GM12865 (cell line): ENCODE results near the gene TMEM115.
A peak's percentile ranks its signal among the peaks of the same experiment; 100 is the strongest.

Experiments used
- DNase-seq: peaks from one replicate; pipeline ENCODE4 v3.0.0; 2010; ENCODE audit warnings: low read depth
- H3K4me3 ChIP-seq: 2 replicates; pipeline ENCODE4 v1.5.1; 2011; ENCODE audit warnings: mild to moderate bottlenecking, low read depth, low read length, control low read depth
- CTCF ChIP-seq: IDR thresholded peaks from 2 replicates; pipeline ENCODE4 v1.5.1; 2011; ENCODE audit warnings: low read length, control low read depth, low read depth, inconsistent platforms; ENCODE audit not compliant: insufficient read depth; ENCODE audit errors: missing control alignments

Gene TMEM115

DNA sequence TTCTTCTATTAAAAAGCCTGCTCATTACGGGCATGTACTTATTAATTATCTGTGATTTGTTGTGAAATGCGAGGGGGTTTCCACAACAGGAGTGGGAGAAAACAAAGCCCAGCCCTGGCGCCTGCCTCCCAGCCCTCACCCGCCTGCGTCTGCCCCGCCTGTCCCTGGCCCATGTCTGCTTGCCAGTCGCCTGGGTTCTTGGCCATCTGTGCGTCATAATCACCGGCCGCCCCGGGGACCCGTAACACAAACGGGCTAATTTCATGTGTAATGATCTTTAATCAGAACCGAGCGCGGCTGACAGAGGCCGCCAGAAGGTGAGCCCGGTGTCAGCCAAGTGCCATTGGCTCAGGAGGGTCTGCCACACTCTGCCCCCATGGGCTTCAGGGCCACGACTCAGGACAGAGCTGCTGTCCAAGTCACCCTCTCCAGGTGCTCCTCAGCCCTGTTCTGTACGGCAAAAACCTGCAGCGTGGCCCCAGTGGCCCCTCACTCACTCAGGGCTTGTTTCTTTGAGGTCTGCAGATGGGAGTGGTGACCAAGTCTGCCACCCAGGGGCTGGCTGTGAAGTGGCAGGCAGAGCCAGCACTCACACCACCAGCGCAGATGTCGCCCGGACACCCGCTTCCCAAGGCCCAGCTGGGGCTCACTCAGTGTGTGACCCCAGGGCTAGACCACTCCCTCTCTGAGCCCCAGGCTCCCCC, 28.8 kb upstream of the TMEM115 start:
- peak; percentile 16 for DNase-seq
- peak; percentile 24 for TF ChIP-seq CTCF
- no peak overlapping the region for H3K4me3 ChIP-seq

DNA sequence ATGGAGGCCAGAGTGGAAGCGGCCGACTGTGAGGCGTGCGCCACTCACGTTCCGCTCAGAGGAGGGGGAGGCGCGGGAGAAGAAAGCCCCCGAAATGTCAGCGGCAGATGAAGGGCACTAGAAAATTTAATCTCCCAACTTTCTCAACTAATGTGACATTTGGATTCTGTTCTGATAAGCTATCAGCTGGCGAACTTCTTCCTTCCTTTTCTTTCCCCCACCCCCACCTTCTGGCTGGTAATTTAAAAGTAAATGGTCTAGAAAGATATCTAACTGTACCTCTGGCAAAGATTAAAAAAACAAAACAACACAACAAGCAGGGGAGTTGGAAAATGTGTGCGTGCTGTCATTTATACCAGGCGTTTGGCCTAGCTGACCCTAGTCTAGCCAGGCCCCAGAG, 26.4 kb upstream of the TMEM115 start:
- H3K4me3 ChIP-seq = no peak overlapping the region
- no peak for TF ChIP-seq CTCF
- DNase-seq = no peak

DNA sequence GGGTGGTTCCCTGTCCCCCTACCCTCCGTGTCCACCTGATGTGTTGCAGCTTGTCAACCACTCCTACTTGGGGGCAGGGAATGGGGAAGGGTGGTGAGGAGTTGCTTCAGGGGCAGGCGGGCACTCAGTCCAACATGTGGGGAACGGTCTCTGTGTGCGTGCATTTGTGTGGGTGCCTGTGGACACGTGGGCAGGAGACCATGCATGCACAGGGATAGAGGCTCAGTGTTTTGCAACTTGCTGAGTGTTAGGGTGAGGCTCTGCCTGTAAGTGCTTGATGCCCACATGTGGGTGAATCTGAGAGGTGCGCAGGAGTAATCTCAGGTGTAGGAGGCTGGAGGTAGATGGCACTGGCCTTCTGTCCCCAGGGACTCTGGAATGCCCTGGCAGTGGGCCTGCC, 24.4 kb upstream of the TMEM115 start:
- H3K4me3 ChIP-seq = no peak overlapping the region
- no peak for DNase-seq
- no peak for TF ChIP-seq CTCF

GRCh38 chr3:50382722-50383121, 23.4 kb upstream of the TMEM115 start:
- no peak for TF ChIP-seq CTCF
- H3K4me3 ChIP-seq = no peak overlapping the region
- no peak for DNase-seq

GRCh38 chr3:50381383-50381782, 22.1 kb upstream of the TMEM115 start:
- TF ChIP-seq CTCF = no peak
- DNase-seq = no peak
- no peak overlapping the region for H3K4me3 ChIP-seq

GRCh38 chr3:50380405-50381085, 21.2 kb upstream of the TMEM115 start:
- no peak for TF ChIP-seq CTCF
- DNase-seq = no peak
- no peak overlapping the region for H3K4me3 ChIP-seq
